Stimulated activated CD4-positive, alpha-beta T cell treated with anti-CD3 and anti-CD28 coated beads, Interleukin-1b, Interleukin-23, amount 100 ng/mL, for 4 hours (primary cell): ENCODE results near the gene EXOSC1.
A peak's percentile ranks its signal among the peaks of the same experiment; 100 is the strongest.
"Not testable (repeated sequence)": the region's sequence is repeated elsewhere in the genome, so short reads cannot be mapped to it uniquely, and the experiment has no call there.

Experiments
- DNase-seq, 2 donors: peaks; one replicate each; pipeline ENCODE4 v3.0.0-alpha.2; 2020; ENCODE audit warnings: low read depth in 2 of 2

EXOSC1 gene, protein sequence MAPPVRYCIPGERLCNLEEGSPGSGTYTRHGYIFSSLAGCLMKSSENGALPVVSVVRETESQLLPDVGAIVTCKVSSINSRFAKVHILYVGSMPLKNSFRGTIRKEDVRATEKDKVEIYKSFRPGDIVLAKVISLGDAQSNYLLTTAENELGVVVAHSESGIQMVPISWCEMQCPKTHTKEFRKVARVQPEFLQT

DNA sequence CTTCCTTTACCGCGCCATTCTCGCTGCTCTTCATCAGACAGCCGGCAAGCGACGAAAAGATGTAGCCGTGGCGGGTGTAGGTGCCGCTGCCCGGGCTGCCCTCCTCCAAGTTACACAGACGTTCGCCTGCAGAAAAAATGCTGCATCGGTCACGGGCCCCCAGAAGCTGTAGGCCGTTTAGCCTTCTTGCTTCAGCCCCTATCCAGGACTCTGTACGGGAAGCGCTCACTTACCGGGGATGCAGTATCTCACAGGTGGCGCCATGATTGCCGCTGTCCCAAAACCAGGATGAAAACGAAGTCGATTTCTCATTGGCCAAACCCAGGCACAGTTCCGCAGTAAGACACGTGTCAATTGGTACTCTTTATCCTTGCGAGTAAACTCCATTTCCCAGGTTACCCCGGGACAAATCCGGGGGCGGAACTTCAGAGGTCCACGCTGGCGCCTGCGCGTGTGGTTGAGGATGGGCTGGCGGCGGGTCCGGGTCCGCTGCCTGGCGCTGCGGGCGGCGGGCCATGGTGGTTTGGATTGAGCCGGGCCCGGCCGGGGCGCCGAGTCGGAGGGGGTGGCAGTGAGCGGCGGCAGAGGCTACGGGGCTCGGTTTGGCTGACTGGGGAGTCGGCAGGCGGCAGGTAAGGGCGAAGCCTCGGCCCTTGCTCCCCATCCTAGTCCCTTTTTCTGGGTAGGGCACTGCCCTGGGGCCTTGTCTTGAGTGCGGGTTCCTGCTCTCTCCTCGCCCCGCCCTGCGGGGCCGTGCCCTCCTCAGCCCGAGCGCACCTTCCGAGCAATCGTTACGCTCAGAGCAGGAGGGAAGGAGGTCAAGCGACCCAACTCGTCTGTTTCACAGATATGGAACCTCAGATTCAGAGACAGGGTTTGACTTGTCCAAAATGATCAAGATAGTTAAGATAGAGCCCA is at the start of gene EXOSC1, which contains the start of gene ZDHHC16:
Gene EXOSC1, minus strand, starts transcription at position 285 of the 918 bp plus-strand sequence. Its CDS starts 21 bp downstream, at position 264.
Gene ZDHHC16, plus strand, starts transcription at position 454 of the 918 bp plus-strand sequence. CDS start 5,501 bp downstream, outside the sequence.
- peak; percentile 84 for DNase-seq

DNA sequence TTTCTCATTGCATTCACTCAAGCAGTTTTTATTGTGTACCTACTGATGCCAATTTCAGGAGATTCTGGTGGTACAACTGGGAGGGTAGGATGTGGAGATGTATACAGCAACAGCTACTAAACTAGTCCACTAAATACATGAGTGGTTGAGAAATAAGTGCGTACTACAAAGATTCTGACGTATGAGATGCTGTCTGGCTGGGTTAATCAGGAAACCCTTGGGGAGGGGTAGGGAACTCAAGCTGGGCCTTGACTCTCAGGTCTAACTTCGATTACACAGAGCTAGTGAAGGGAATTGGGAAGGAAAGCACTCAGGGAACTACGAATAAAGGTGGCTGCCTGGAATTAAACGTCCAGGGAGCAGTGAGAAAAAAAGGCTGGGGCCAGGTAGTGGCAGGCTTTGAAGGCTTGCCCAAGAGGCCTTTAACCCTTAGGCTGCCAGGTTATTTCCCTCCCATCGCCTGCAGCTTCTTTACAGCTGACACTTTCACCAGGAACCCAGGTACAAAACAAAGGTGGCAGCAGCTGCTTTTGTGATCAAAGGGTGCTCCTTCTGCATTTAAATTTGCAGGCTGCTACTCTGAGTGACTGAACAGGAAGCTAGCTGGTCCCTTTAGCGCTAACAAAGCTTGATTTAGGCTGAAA is 49.2 kb upstream of the EXOSC1 start:
- no peak for DNase-seq

DNA sequence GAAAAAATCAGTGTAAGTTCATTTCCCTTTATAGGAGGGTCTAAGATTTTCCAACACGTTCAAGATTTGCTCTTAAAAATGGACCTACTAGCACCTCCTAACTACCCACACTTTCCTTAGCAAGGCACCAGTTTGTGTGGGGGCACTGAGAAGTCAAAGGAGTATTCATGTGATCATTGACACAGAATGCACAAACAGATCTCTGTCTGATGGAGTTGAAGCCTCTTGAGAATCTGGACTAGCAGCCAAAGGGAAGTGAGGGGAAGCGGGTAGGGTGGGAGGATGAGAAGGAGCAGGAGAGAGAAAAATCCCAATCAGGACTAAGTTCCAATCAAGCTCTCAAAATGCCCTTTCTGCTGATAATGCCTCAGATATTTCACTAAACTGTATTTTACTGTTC is 48.3 kb upstream of the EXOSC1 start:
- no peak for DNase-seq

DNA sequence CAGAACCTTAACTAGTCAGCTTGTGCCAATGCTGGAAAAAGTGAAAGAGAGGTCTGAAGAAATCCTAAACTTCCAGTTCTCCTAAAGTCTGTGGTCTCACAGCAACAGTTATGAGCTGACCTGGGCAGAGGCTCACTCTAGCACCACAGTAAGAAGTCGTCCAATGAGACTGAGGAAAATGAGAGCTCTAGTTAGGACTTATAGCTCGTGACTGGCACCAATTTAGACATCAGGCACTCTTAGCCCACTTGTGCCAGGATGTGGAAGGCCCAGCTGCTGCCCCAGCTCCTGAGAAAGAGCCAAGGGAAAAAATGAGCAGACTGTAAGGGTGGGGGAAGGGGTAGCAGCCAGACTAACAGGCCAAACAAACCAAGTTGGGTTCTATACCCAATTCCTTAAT is 44.8 kb upstream of the EXOSC1 start:
- no peak for DNase-seq

DNA sequence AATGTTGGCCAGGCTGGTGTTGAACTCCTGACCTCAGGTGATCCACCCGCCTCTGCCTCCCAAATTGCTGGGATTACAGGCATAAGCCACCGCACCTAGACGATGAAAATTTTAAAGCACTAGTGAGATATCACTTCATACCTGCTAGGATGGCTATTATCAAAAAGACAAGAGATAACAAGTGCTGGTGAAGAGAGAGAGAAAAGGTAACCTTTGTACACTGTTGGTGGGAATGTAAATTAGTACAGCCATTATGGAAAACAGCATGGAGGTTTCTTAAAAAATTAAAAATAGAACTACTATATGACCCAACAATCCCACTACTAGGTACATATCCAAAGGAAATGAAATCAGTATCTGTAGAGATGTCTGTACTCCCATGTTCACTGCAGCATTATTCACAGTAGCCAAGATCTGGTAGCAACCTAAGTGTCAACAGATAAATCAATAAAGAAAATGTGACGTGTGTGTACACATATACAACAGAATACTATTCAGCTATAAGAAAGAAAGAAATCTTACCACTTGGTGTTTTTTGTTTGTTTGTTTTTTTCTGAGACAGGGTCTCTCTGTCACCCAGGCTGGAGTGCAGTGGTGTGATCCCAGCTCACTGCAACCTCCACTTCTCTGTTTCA is 40.0 kb upstream of the EXOSC1 start:
- DNase-seq, result no peak

DNA sequence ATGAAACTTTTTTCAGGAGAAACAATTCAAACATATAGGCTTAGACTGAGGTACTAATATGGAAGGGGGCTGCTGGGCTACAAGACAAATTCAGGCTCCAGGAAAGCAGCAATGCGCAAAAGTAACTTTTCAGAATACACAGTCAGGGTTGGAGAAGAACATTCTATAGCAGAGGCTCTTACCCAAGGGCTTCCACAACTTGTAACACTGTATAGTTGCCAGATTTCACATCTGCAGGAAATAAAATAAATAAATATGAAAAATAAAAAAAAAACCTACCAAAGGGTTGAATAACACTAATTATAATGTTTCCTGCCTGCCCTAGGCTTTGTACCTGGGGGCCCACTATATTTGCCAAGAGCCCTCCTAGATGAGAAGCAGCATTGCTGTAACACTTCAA is 38.1 kb upstream of the EXOSC1 start:
- DNase-seq, result no peak

DNA sequence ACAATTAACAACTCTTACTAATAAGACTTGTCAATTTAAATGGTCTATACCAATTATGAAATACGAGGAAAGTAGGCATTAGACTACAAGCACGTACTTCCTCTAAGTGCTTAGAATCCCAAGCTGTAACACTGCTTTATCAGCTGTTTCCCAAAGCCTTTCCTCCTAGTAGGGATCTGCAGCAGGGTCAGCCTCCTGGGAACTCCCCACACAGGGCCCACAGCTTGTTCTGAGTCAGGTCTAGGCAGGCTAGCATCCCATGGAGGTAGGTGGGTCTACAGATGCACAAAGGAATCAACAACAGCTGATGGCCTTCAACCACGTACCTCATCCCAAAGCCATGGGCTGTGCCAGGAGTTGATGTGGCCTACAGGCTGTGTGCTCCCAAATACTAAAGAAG is 37.7 kb upstream of the EXOSC1 start:
- DNase-seq, result no peak

DNA sequence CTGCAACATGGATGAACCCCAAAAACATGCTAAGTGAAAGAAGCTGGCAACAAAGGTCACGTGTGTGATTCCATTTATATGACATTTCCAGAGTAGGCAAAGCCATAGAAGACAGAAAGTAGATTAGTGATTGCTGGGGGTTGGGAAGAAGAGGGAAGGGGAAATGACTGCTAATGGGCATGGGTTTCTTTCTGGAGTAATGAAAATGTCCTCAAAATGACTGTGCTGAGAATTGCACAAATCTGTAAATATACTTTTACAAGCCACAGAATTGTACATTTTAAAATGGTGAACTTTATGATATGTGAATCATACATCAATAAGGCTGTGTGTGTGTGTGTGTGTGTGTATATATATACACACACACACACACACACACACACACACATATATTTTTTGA is 36.6 kb upstream of the EXOSC1 start:
- no peak for DNase-seq

DNA sequence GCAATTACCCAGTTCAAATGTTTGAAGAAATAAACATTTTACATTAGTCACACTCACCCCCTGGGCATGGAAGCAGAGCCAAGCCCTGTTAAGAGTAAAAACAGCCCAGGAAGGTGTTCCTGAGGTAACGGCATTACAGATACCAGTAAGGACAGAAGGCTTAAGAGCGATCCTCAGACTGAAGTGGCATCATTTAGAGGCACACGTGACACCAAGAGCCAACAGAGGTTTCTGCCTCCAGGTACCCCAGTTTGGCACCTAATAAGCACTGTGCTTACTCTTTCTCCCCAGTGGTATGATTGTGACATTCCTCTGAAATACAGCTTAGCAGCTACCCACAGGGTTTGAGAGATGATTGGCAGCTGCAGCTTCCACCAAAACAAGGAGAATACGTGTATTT is 35.3 kb upstream of the EXOSC1 start:
- no peak for DNase-seq

DNA sequence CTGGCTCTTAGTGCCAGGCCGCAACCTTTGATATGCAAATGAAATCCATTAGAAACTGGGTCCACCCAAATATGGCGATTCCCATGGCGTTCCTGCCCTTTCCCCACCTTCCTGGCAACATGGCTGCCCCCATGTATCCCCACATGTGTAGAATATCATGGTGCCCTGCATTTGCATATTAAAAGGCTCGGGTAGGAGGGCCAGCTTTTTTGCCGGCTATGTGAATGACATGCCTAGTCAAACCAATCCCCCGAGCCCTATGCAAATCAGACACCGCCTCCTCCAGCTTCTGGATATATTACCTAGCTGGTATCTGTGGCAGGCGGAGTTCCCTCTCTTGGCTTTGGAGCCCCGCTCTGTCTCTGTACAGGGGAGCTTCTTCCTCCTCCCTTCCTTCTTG is 34.1 kb upstream of the EXOSC1 start:
- DNase-seq, result no peak

DNA sequence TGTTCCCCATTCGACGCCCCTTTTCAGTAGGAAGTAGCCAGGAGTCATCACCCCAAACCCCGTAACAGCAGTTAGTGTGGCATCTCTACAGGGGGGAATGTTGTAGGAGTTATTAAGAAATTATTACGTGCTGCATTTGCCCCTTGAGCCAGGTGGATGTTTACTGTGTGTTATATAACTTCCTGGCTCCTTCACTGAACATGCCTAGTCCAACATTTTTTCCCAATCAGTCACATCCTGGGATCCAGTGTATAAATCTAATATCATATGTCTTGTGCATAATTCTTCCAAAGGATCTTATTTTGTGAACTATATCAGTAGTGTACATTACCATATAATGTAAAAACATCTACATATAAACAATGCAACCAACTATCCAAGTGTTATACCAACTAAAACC is 33.6 kb upstream of the EXOSC1 start:
- not testable (repeated sequence) for DNase-seq

DNA sequence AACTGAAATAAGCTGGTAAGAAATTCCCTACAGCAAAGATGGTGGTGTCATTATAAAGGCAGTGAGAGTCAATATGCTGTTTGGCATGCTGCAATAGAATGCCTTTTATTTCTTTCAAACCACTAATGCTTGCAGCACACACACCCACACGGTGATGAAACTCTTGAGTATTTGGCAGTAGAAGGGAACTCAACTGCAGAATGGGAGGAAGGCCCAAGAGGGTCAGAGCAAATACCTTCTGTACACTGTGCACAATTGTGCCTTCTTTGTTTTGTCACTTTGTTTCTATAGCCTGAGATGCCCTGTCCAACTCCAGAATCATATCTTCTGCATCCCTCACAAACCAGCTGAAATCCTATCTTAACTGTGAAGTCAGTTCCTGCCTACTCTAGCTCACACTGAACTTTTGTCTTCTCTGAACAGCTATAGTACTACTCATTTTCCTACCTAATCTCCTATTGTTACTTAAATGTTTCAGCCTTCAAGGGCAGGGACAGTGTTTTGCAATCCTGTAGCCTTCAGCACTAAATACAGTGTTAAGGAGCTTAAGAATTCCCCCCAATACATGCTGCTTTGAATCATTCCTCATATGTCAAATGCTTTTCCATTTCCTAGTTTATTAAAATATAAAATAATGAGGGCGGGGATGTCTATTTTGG is 30.3 kb upstream of the EXOSC1 start:
- DNase-seq, result no peak

DNA sequence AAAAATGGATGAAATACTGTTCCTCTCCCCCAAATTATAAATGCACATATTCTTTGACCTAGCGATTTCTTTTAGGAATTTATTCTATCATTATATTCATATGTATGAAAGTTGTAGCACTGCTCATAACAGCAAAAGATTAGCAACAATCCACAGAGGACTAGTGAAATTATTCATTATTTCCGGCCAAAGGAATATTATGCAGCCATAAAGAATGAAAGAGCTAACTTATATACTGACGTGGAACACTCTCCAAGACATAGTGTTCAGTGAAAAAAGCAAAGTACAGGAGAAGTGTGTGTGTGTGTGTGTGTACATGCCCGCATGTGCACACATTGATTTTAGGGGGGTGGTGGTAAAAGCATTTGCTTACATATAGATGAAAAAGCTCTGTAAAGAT is 29.1 kb upstream of the EXOSC1 start:
- DNase-seq, result no peak

DNA sequence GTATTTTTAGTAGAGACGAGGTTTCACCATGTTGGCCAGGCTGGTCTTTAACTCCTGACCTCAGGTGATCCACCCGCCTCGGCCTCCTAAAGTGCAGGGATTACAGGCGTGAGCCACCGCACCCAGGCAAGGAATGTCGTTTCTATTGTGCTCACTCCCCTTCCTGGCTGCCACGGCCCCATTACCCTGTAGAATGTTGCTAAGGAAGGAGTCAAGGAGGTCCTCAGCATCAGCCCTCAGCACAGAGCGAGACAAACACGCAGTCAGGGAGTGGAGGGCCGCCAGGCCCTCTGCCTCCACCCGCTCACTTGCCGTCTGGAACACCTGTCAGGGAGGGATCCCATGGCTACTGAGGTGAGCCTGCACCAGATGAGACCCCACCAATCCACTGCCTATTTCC is 23.0 kb upstream of the EXOSC1 start:
- DNase-seq, result not testable (repeated sequence)

DNA sequence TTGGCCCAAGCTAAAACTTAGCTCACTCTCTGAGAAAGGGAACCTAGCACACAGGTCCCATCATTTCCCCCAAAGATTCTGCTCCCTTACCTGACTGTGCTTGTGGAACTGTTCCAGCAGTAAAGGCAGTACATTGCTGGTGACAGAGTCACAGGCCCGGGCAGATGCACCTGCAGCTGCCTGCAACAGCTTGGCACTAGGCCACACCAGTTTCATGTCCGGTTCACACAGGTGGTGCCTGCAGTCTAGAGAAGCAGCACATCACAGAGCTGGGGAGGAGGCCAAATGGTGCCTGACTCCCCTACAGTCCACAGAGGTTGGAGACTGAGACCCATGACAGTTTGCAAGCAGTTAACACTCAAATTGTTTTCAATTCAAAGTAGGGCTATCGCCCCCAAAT is 22.4 kb upstream of the EXOSC1 start:
- no peak for DNase-seq

DNA sequence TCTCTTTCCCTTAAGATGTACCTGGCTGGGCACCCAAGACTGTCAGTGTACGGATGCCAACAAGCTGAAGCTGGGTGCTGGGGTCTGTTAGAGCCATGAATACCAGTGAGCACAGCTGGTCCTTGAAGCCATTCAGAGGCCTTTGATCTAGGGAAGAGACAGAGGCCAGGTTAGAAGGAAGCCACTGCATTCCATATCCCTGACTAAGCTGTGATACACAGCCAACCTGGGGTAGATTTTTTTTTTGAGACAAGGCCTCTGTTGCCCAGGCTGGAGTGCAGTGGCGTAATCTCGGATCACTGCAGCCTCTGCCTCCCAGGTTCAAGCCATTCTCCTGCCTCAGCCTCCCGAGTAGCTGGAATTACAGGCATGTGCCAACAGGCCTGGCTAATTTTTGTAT is 20.9 kb upstream of the EXOSC1 start:
- DNase-seq, result no peak

DNA sequence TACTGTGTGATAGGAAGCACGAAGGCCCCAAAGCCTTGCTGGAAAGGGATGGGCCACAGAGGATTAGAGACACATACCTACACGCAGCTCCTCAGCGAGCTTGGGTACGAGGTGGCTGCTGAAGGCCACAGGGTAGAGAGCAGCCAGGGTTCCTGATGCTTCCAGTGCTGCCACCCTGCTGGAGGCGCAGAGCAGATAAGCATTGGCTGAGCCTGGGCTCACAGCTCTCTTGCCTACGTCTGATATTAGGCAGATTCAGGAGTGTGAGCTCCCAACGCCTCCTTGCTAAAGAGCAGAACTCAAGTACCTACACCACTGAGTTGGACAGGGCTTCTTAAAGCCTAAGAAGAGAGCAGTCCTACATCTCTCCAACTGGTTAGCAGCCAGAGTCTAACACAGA is 20.2 kb upstream of the EXOSC1 start:
- no peak for DNase-seq

DNA sequence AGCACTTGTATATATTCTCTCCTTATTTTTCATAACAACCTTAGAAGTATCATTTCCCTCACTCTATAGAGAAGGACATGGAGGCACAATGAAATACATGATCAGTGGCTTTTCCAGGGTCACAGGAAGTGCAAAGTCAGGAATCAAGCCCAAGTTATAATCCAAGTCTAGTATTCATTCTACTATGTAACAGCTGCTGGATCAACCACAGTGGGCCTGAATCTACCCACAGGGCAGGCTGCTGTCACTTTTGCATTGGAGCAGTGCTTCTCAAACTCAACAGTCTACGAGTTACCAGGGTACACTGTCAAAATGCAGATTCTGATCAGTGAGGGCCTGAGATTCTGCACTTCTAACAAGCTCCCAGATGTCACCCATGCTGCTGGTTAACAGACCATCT is 18.4 kb upstream of the EXOSC1 start:
- DNase-seq, result no peak

DNA sequence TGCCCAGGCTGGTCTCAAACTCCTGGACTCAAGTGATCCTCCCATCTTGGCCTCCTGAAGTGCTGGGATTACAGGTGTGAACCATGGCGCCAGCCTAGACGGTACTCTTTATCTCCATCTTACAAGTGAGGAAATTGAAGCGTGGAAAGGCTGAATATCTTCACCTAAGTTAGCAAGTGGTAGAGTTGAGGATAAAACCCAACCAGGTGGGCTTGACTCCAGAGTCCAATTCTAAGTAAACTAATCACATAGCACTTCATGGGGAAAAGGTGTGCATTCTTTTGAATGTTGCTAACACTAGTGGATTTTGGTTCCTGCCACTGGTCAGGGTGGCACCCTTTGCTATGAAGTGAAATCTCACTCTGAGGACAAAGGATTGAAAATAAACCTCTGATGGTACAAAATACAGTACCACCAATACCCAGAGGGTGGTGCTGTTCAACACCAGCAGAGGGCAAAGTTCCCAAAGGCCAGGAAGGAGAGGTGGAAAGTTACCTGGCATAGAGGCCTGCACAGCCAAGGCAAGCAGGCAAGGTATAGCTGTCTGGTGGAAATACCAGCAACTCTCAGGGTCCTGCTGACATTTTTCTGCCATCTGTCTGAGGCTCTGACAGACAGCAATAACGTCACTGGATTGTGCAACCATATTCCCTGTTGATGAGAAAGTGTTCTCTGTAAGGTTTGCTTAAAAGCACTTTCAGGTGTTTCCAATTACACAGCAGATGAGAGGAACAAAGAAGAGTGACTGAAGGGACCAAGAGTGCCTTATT is 17.7 kb upstream of the EXOSC1 start:
- peak in 1 of 2 donors; percentile 22 for DNase-seq

DNA sequence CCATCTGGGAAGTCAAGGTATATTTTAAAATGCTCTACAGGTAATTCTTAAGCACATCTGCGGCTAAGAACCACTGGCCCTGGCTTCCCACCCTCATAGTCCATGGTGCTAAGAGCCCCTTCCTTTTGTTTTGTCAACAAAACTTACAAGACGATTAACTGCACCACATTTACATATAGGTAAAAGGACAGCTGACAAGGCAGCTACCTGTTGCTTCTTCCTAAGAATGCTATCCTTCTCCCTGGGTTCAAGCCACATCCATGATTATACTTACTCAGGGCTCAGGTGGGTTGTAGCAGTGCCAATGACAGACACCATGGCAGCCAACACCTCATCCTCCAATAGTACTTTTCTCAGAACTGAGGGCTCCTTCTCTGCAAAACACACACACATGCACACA is 16.5 kb upstream of the EXOSC1 start:
- DNase-seq, result no peak

DNA sequence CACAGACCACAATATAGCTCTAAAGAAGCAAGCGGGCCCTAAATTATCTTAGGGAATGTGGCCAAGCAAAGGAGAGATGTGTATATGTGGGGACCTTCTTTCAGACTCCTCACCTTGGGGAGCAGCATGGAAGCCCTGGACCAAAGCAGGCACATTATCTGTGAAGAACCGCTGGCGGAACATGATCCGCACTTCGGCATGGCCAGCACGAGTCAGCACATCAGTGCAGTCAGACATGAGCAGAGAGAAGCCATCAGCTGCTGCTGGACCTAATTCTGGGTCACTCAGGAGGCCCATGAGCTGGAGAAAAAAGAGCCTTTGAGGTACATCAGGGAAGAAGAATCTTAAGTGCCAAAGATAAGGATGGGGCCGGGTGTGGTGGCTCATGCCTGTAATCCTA is 14.1 kb upstream of the EXOSC1 start:
- DNase-seq, result no peak
